GM19043 (cell line): ENCODE data around the gene NPAS1.

Experiments
- ATAC-seq: cut with Tn5 transposase; IDR thresholded peaks from one replicate; pipeline ENCODE4 v1.9.1; 2021; ENCODE audit warnings: low read depth; ENCODE audit not compliant: unreplicated experiment

NPAS1 gene

GRCh38 chr19:47019431-47020041 is at the start of gene NPAS1:
TSS of gene NPAS1 (plus strand) at chr19:47019837. CDS start at chr19:47021048, 1,211 bp downstream.
- no peak for ATAC-seq

GRCh38 chr19:46970815-46971214 is 48.8 kb upstream of the NPAS1 start:
- ATAC-seq = no peak

- ATAC-seq = no peak
Measured at GRCh38 chr19:46972311-46972710, 47.3 kb upstream of the NPAS1 start.

- ATAC-seq = no peak
Measured at GRCh38 chr19:46974181-46974580, 45.5 kb upstream of the NPAS1 start.

GRCh38 chr19:46975011-46975924 is 44.4 kb upstream of the NPAS1 start:
- ATAC-seq = no peak

GRCh38 chr19:46975925-46976782 is 43.5 kb upstream of the NPAS1 start:
- no peak for ATAC-seq

- ATAC-seq = no peak
Measured at GRCh38 chr19:46976845-46977320, 42.8 kb upstream of the NPAS1 start.

- no peak for ATAC-seq
Measured at GRCh38 chr19:46977548-46977947, 42.1 kb upstream of the NPAS1 start.

GRCh38 chr19:46978171-46978869 is 41.3 kb upstream of the NPAS1 start:
- ATAC-seq = no peak

GRCh38 chr19:46979126-46980105 is 40.2 kb upstream of the NPAS1 start:
- no peak for ATAC-seq

GRCh38 chr19:46980761-46981160 is 38.9 kb upstream of the NPAS1 start:
- no peak for ATAC-seq

GRCh38 chr19:46981286-46981945 is 38.2 kb upstream of the NPAS1 start:
- no peak for ATAC-seq

- ATAC-seq = no peak
Measured at GRCh38 chr19:46983097-46983496, 36.5 kb upstream of the NPAS1 start.

- ATAC-seq = no peak
Measured at GRCh38 chr19:46984077-46985010, 35.3 kb upstream of the NPAS1 start.

- ATAC-seq = no peak
Measured at GRCh38 chr19:46985542-46986415, 33.9 kb upstream of the NPAS1 start.

GRCh38 chr19:46988614-46989230 is 30.9 kb upstream of the NPAS1 start:
- ATAC-seq = no peak
